ENCODE results near the gene IL17RC.
"Not testable (repeated sequence)": the region's sequence is repeated elsewhere in the genome, so short reads cannot be mapped to it uniquely, and the experiment has no call there.

The IL17RC gene

GRCh38 chr3:9916734-9917680 is at the start of gene IL17RC:
IL17RC (plus strand) TSS chr3:9917098; CDS start chr3:9917316, 218 bp downstream.
- DNase-seq (ENCODE audit: low spot score), result peak; percentile 86

- no peak for DNase-seq (ENCODE audit: low spot score)
Measured at GRCh38 chr3:9867106-9867505, 49.8 kb upstream of the IL17RC start.

GRCh38 chr3:9869955-9870354 is 46.9 kb upstream of the IL17RC start:
- no peak for DNase-seq (ENCODE audit: low spot score)

- no peak for DNase-seq (ENCODE audit: low spot score)
Measured at GRCh38 chr3:9870978-9871377, 45.9 kb upstream of the IL17RC start.

- not testable (repeated sequence) for DNase-seq (ENCODE audit: low spot score)
Measured at GRCh38 chr3:9872067-9872466, 44.8 kb upstream of the IL17RC start.

GRCh38 chr3:9875448-9875847 is 41.5 kb upstream of the IL17RC start:
- no peak for DNase-seq (ENCODE audit: low spot score)

GRCh38 chr3:9876255-9876654 is 40.6 kb upstream of the IL17RC start:
- DNase-seq (ENCODE audit: low spot score), result not testable (repeated sequence)

- no peak for DNase-seq (ENCODE audit: low spot score)
Measured at GRCh38 chr3:9876991-9877390, 39.9 kb upstream of the IL17RC start.

- no peak for DNase-seq (ENCODE audit: low spot score)
Measured at GRCh38 chr3:9878700-9879099, 38.2 kb upstream of the IL17RC start.

- no peak for DNase-seq (ENCODE audit: low spot score)
Measured at GRCh38 chr3:9879830-9880549, 36.9 kb upstream of the IL17RC start, which contains the start of gene CIDEC. CIDEC (minus strand) TSS chr3:9880253; CDS start chr3:9878486, 1,767 bp downstream.

GRCh38 chr3:9881441-9881840 is 35.5 kb upstream of the IL17RC start:
- DNase-seq (ENCODE audit: low spot score), result no peak

GRCh38 chr3:9883706-9884554 is 33.0 kb upstream of the IL17RC start:
- no peak for DNase-seq (ENCODE audit: low spot score)

GRCh38 chr3:9884555-9885165 is 32.2 kb upstream of the IL17RC start:
- no peak for DNase-seq (ENCODE audit: low spot score)

GRCh38 chr3:9886328-9886727 is 30.6 kb upstream of the IL17RC start:
- DNase-seq (ENCODE audit: low spot score), result no peak

GRCh38 chr3:9887480-9887879 is 29.4 kb upstream of the IL17RC start:
- DNase-seq (ENCODE audit: low spot score), result no peak

- DNase-seq (ENCODE audit: low spot score), result no peak
Measured at GRCh38 chr3:9888540-9888939, 28.4 kb upstream of the IL17RC start.

- no peak for DNase-seq (ENCODE audit: low spot score)
Measured at GRCh38 chr3:9889405-9889804, 27.5 kb upstream of the IL17RC start.

GRCh38 chr3:9890249-9891071 is 26.4 kb upstream of the IL17RC start, which contains the start of gene JAGN1:
JAGN1 (plus strand) TSS chr3:9890610; CDS start chr3:9890723, 113 bp downstream.
- peak; percentile 95 for DNase-seq (ENCODE audit: low spot score)

GRCh38 chr3:9891072-9891622 is 25.8 kb upstream of the IL17RC start:
- no peak for DNase-seq (ENCODE audit: low spot score)

GRCh38 chr3:9893739-9894138 is 23.2 kb upstream of the IL17RC start:
- no peak for DNase-seq (ENCODE audit: low spot score)

Data from iPS-NIHi11 (cell line).